ENCODE measurements around the gene ARL8B.

ARL8B gene

GRCh38 chr3:5195605-5196004 is 73.5 kb downstream of the ARL8B start:
- TF ChIP-seq L3MBTL2 (conservative IDR thresholded peaks at IDR 0.05): no peak
- no peak for TF ChIP-seq SUZ12 (IDR thresholded peaks at IDR 0.05)
- no peak for TF ChIP-seq HDGF (IDR thresholded peaks at IDR 0.05; ENCODE audit: borderline replicate concordance)
- no peak for TF ChIP-seq SP1 (IDR thresholded peaks at IDR 0.05)
- TF ChIP-seq PKNOX1 (IDR thresholded peaks at IDR 0.05): no peak
- no peak for TF ChIP-seq LEF1 (IDR thresholded peaks at IDR 0.05; ENCODE audit: borderline replicate concordance)
- TF ChIP-seq ARNT (IDR thresholded peaks at IDR 0.05): no peak
- TF ChIP-seq ELF4 (IDR thresholded peaks at IDR 0.05): no peak
- no peak for TF ChIP-seq NFRKB (IDR thresholded peaks at IDR 0.05)
- TF ChIP-seq FOXM1 (IDR thresholded peaks at IDR 0.05; ENCODE audit: borderline replicate concordance): no peak
- TF ChIP-seq ZNF384 (IDR thresholded peaks at IDR 0.05): no peak
- TF ChIP-seq FOXA1 (IDR thresholded peaks at IDR 0.05): no peak
- TF ChIP-seq FOXK2 (IDR thresholded peaks at IDR 0.05): no peak
- TF ChIP-seq BHLHE40 (IDR thresholded peaks at IDR 0.05; ENCODE audit: borderline replicate concordance): no peak
- TF ChIP-seq CTBP1 (IDR thresholded peaks at IDR 0.05; ENCODE audit: borderline replicate concordance): no peak
- TF ChIP-seq TARDBP (IDR thresholded peaks at IDR 0.05): no peak
- DNase-seq (ENCODE audit: extremely low spot score): no peak
- ChIA-PET CTCF (no interaction called here), POLR2A (interaction anchor here (1.2 kb wide), 1 partner anchor 217 kb away, joined by 3 read pairs; the partner anchor contains the start of gene BHLHE40)

GRCh38 chr3:5197022-5197421 is 74.9 kb downstream of the ARL8B start:
- ChIA-PET POLR2A (interaction anchor here (1.0 kb wide), 1 partner anchor 74 kb away, joined by 3 read pairs; no protein-coding TSS in a partner anchor), CTCF (interaction anchor here (0.8 kb wide), 1 partner anchor 76 kb away, joined by 3 read pairs; no protein-coding TSS in a partner anchor)
- TF ChIP-seq SUZ12 (IDR thresholded peaks at IDR 0.05) (no peak), FOXM1 (IDR thresholded peaks at IDR 0.05; ENCODE audit: borderline replicate concordance) (no peak), ELF4 (IDR thresholded peaks at IDR 0.05) (no peak), ZNF384 (IDR thresholded peaks at IDR 0.05) (no peak), HDGF (IDR thresholded peaks at IDR 0.05; ENCODE audit: borderline replicate concordance) (no peak), CTBP1 (IDR thresholded peaks at IDR 0.05; ENCODE audit: borderline replicate concordance) (no peak), SP1 (IDR thresholded peaks at IDR 0.05) (no peak), LEF1 (IDR thresholded peaks at IDR 0.05; ENCODE audit: borderline replicate concordance) (no peak), ARNT (IDR thresholded peaks at IDR 0.05) (no peak), PKNOX1 (IDR thresholded peaks at IDR 0.05) (no peak), FOXK2 (IDR thresholded peaks at IDR 0.05) (no peak), NFRKB (IDR thresholded peaks at IDR 0.05) (no peak), TARDBP (IDR thresholded peaks at IDR 0.05) (no peak), FOXA1 (IDR thresholded peaks at IDR 0.05) (no peak), BHLHE40 (IDR thresholded peaks at IDR 0.05; ENCODE audit: borderline replicate concordance) (no peak), L3MBTL2 (conservative IDR thresholded peaks at IDR 0.05) (no peak)
- DNase-seq (ENCODE audit: extremely low spot score): no peak

- TF ChIP-seq TARDBP (IDR thresholded peaks at IDR 0.05) (no peak), ARNT (IDR thresholded peaks at IDR 0.05) (no peak), FOXA1 (IDR thresholded peaks at IDR 0.05) (no peak), FOXM1 (IDR thresholded peaks at IDR 0.05; ENCODE audit: borderline replicate concordance) (no peak), NFRKB (IDR thresholded peaks at IDR 0.05) (no peak), LEF1 (IDR thresholded peaks at IDR 0.05; ENCODE audit: borderline replicate concordance) (no peak), BHLHE40 (IDR thresholded peaks at IDR 0.05; ENCODE audit: borderline replicate concordance) (no peak), SUZ12 (IDR thresholded peaks at IDR 0.05) (no peak), SP1 (IDR thresholded peaks at IDR 0.05) (no peak), ELF4 (IDR thresholded peaks at IDR 0.05) (no peak), ZNF384 (IDR thresholded peaks at IDR 0.05) (no peak), HDGF (IDR thresholded peaks at IDR 0.05; ENCODE audit: borderline replicate concordance) (no peak), PKNOX1 (IDR thresholded peaks at IDR 0.05) (no peak), FOXK2 (IDR thresholded peaks at IDR 0.05) (no peak)
- CTCF ChIA-PET: interaction anchor here (0.7 kb wide), 1 partner anchor 201 kb away, joined by 4 read pairs; no protein-coding TSS in a partner anchor
- no peak for DNase-seq (ENCODE audit: extremely low spot score)
- POLR2A ChIA-PET: interaction anchor here (1.0 kb wide), 1 partner anchor 74 kb away, joined by 3 read pairs; no protein-coding TSS in a partner anchor
Observed at GRCh38 chr3:5197470-5198312, 75.6 kb downstream of the ARL8B start.

GRCh38 chr3:5198313-5198677 is 76.2 kb downstream of the ARL8B start:
- no peak for TF ChIP-seq PKNOX1 (IDR thresholded peaks at IDR 0.05)
- no peak for TF ChIP-seq CTBP1 (IDR thresholded peaks at IDR 0.05; ENCODE audit: borderline replicate concordance)
- no peak for TF ChIP-seq SP1 (IDR thresholded peaks at IDR 0.05)
- TF ChIP-seq NFRKB (IDR thresholded peaks at IDR 0.05): no peak
- no peak for TF ChIP-seq LEF1 (IDR thresholded peaks at IDR 0.05; ENCODE audit: borderline replicate concordance)
- no peak for TF ChIP-seq FOXK2 (IDR thresholded peaks at IDR 0.05)
- no peak for TF ChIP-seq L3MBTL2 (conservative IDR thresholded peaks at IDR 0.05)
- no peak for TF ChIP-seq HDGF (IDR thresholded peaks at IDR 0.05; ENCODE audit: borderline replicate concordance)
- POLR2A ChIA-PET: no interaction called here
- DNase-seq (ENCODE audit: extremely low spot score): no peak
- CTCF ChIA-PET: no interaction called here
